SW 1271 (cell line): Measurements from ENCODE around the gene NPL.

ENCODE experiments used
- DNase-seq, 2 experiments: peaks; one replicate each; lab custom pipeline; 2025; lab: John Stamatoyannopoulos, UW

The NPL gene

GRCh38 chr1:182778862-182779261, 10.7 kb upstream of the NPL start:
- DNase-seq, result no peak

GRCh38 chr1:182779530-182779929, 10.0 kb upstream of the NPL start:
- DNase-seq, result no peak

- peak in 1 of 2 experiments; percentile 26 for DNase-seq
These were observed 7.6 kb upstream of the NPL start for GRCh38 chr1:182781841-182782586.

- no peak for DNase-seq
These were observed 7.0 kb upstream of the NPL start for GRCh38 chr1:182782587-182782913.

- no peak for DNase-seq
These were observed 6.5 kb upstream of the NPL start for GRCh38 chr1:182783068-182783467.

GRCh38 chr1:182784556-182785171, 4.9 kb upstream of the NPL start:
- peak in 1 of 2 experiments; percentile 43 for DNase-seq

- DNase-seq, result no peak
These were observed 4.4 kb upstream of the NPL start for GRCh38 chr1:182785181-182785580.

GRCh38 chr1:182786223-182786994, 3.2 kb upstream of the NPL start:
- peak in 1 of 2 experiments; percentile 33 for DNase-seq

GRCh38 chr1:182786995-182787324, 2.6 kb upstream of the NPL start:
- DNase-seq, result no peak

GRCh38 chr1:182791281-182792179, 2.0 kb downstream of the NPL start:
- DNase-seq, result no peak

- no peak for DNase-seq
These were observed 4.5 kb downstream of the NPL start for GRCh38 chr1:182794091-182794490.

- DNase-seq, result no peak
These were observed 5.2 kb downstream of the NPL start for GRCh38 chr1:182794676-182795201.

GRCh38 chr1:182795563-182796228, 6.1 kb downstream of the NPL start:
- no peak for DNase-seq

GRCh38 chr1:182802006-182802803, 12.6 kb downstream of the NPL start:
- no peak for DNase-seq

- DNase-seq, result no peak
These were observed 14.3 kb downstream of the NPL start for GRCh38 chr1:182803846-182804245.

GRCh38 chr1:182806015-182806678, 16.6 kb downstream of the NPL start:
- no peak for DNase-seq

- no peak for DNase-seq
These were observed 18.3 kb downstream of the NPL start for GRCh38 chr1:182807907-182808306.

- no peak for DNase-seq
These were observed 19.9 kb downstream of the NPL start for GRCh38 chr1:182809414-182809957.

- no peak for DNase-seq
These were observed 22.6 kb downstream of the NPL start for GRCh38 chr1:182811975-182812722.
